ENCODE data around the gene ZNF74. TPM values are rescaled to one million over a fixed set of nuclear protein-coding genes. Genes with fewer than 3 reads are reported as not detected.

The ZNF74 gene
- total RNA-seq, 1 experiment from 2014 or later, result 34.3 TPM

DNA sequence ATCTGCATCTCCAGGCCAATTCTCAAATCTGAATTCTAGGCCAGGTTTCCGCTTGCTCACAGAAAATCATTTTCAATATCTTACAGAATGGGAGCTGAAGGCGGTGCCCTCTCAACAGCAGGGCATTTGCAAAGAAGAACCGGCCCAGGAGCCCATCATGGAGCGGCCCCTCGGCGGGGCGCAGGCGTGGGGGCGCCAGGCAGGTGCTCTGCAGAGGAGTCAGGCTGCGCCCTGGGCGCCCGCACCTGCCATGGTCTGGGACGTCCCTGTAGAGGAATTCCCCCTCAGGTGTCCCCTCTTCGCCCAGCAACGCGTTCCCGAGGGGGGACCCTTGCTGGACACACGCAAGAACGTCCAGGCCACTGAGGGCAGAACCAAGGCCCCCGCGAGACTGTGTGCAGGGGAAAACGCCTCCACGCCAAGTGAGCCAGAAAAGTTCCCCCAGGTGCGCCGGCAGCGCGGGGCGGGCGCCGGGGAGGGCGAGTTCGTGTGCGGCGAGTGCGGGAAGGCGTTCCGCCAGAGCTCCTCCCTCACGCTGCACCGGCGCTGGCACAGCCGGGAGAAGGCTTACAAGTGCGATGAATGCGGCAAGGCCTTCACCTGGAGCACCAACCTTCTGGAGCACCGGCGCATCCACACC lies 11.5 kb downstream of the ZNF74 start:
- Histone ChIP-seq H4K20me1 (ENCODE audit: control insufficient read depth, insufficient read depth, insufficient read length) (no peaks in the 10 kb centered on the region), H2BK5ac (ENCODE audit: insufficient read length, low read length) (no peak overlapping the region), H3K4ac (ENCODE audit: low read depth, low read length) (no peak overlapping the region), H4K8ac (replicated peaks; ENCODE audit: insufficient read length, low read depth, low read length) (no peak overlapping the region), H2BK12ac (ENCODE audit: insufficient read length, low read depth, low read length) (no peak overlapping the region), H3K79me2 (ENCODE audit: insufficient read depth, low read length) (no peaks in the 10 kb centered on the region), H4K91ac (ENCODE audit: insufficient read length, low read depth, low read length) (no peak overlapping the region), H3K18ac (ENCODE audit: insufficient read length, low read depth, low read length) (no peak overlapping the region), H3K9me3 (ENCODE audit: control insufficient read depth, low read depth, low read length) (no peaks in the 10 kb centered on the region), H3K23ac (ENCODE audit: insufficient read length, low read depth, low read length) (no peak overlapping the region), H2AFZ (ENCODE audit: low read length) (no peak overlapping the region), H3K14ac (ENCODE audit: insufficient read depth, low read length) (no peak overlapping the region), H3K23me2 (ENCODE audit: insufficient read length, low read depth, low read length, poor library complexity, severe bottlenecking) (no peaks in the 10 kb centered on the region), H3K79me1 (ENCODE audit: insufficient read depth, low read depth, low read length, poor library complexity, severe bottlenecking) (peaks cover 2% of the 10 kb centered on the region), H2BK120ac (ENCODE audit: low read depth, low read length, poor library complexity, severe bottlenecking) (no peak overlapping the region), H3K27ac (ENCODE audit: insufficient read length, low read depth, low read length) (no peak overlapping the region), H4K5ac (ENCODE audit: insufficient read length, low read depth, low read length) (no peak overlapping the region), H3K56ac (ENCODE audit: insufficient read length, low read depth, low read length) (no peak overlapping the region), H3T11ph (ENCODE audit: low read length) (no peak overlapping the region), H2BK20ac (ENCODE audit: low read depth, low read length, poor library complexity, severe bottlenecking) (no peak overlapping the region), H3K27me3 (ENCODE audit: insufficient read depth, low read length) (no peaks in the 10 kb centered on the region), H3K9ac (ENCODE audit: extremely low read depth, insufficient read length, low read length) (no peak overlapping the region), H3K4me1 (ENCODE audit: insufficient read depth, low read length) (no peaks in the 10 kb centered on the region), H3K4me2 (ENCODE audit: insufficient read depth, insufficient read length, low read length) (no peak overlapping the region), H2AK5ac (ENCODE audit: insufficient read length, low read length) (no peak overlapping the region), H2BK15ac (ENCODE audit: low read depth, low read length) (no peak overlapping the region)
- Mint-ChIP-seq H3K4me3 (no peak overlapping the region), H3K27ac (peak overlapping the region in 1 of 3 experiments; percentile 32; a peak in 1 of 7 replicates), H3K36me3 (ENCODE audit: insufficient read depth in 1 of 3, low read depth in 3 of 3) (peaks cover 31 to 57% (median 43%) of the 10 kb centered on the region in 3 experiments; a peak in 6 of 7 replicates), H3K9me3 (no peaks in the 10 kb centered on the region), H3K4me1 (no peaks in the 10 kb centered on the region), H3K27me3 (ENCODE audit: low read depth) (no peaks in the 10 kb centered on the region)
- no peak for TF ChIP-seq CTCF (conservative IDR thresholded peaks at IDR 0.05)
- DNase-seq, result no peak
- no CpG with 5 or more reads among the region's 45 CpGs for WGBS (ENCODE audit: extremely low coverage, insufficient read length, low lambda C conversion rate)

All from H9 (cell line).